Smooth muscle cell (in vitro differentiated cells): ENCODE results near the gene EIF3J. TPM values are rescaled to one million over a fixed set of nuclear protein-coding genes. Genes with fewer than 3 reads are reported as not detected.

ENCODE experiments used
- DNase-seq: peaks from one replicate; lab custom pipeline; 2025; ENCODE audit not compliant: unreplicated experiment; lab: John Stamatoyannopoulos, UW
- H2AFZ ChIP-seq: fragments of 200-600 bp; sonication (generic); 2 replicates; pipeline ENCODE4 v1.6.0; 2016; ENCODE audit warnings: antibody characterized with exemption, low read depth, mild to moderate bottlenecking
- H3F3A ChIP-seq: fragments of 200-600 bp; sonication (generic); 2 replicates; pipeline ENCODE4 v1.6.0; 2017; ENCODE audit warnings: antibody characterized with exemption, low read depth
- H3K27ac ChIP-seq: fragments of 200-600 bp; sonication (generic); 2 replicates; pipeline ENCODE4 v1.5.1; 2016; ENCODE audit warnings: low read depth, mild to moderate bottlenecking
- H3K27me3 ChIP-seq: fragments of 200-600 bp; sonication (generic); 2 replicates; pipeline ENCODE4 v1.6.1; 2016; ENCODE audit warnings: low read depth, mild to moderate bottlenecking
- H3K36me3 ChIP-seq: fragments of 200-600 bp; sonication (generic); 2 replicates; pipeline ENCODE4 v1.5.1; 2016; ENCODE audit warnings: low read depth
- H3K4me1 ChIP-seq: fragments of 200-600 bp; sonication (generic); 2 replicates; pipeline ENCODE4 v1.5.1; 2016; ENCODE audit warnings: low read depth
- H3K4me2 ChIP-seq: fragments of 200-600 bp; sonication (generic); 2 replicates; pipeline ENCODE4 v1.6.0; 2016; ENCODE audit warnings: mild to moderate bottlenecking
- H3K4me3 ChIP-seq: fragments of 200-600 bp; sonication (generic); 2 replicates; pipeline ENCODE4 v1.5.1; 2016; ENCODE audit warnings: mild to moderate bottlenecking
- H3K79me2 ChIP-seq: fragments of 200-600 bp; sonication (generic); 2 replicates; pipeline ENCODE4 v1.6.0; 2016; ENCODE audit warnings: low read depth, mild to moderate bottlenecking
- H3K9ac ChIP-seq: fragments of 200-600 bp; sonication (generic); 2 replicates; pipeline ENCODE4 v1.6.0; 2016; ENCODE audit warnings: low read depth
- H3K9me3 ChIP-seq: fragments of 200-600 bp; sonication (generic); replicated peaks from 2 replicates; pipeline ENCODE4 v1.5.1; 2016; ENCODE audit warnings: low read depth
- H4K20me1 ChIP-seq: fragments of 200-600 bp; sonication (generic); 2 replicates; pipeline ENCODE4 v1.6.0; 2016; ENCODE audit warnings: low read depth
- WGBS: methylation state at CpG from one replicate; pipeline ENCODE4 v1.1.7; 2016; ENCODE audit warnings: low lambda C conversion rate; 5-methylcytosine and 5-hydroxymethylcytosine counted together
- polyA plus RNA-seq: library from polyadenylated mRNA; unstranded; fragments of >200 nt; fragmentation: Nextera tagmentation; extraction: Ambion mirVana; gene quantifications from 2 replicates; pipeline ENCODE4 v1.2.1, GENCODE V29; 2016
- total RNA-seq: library from RNA; depleted of rRNA; stranded (reverse); fragments of >200 nt; gene quantifications from 2 replicates; pipeline ENCODE4 v1.2.3, GENCODE V29; 2014
- TF ChIP-seq, protein P1 (sequence below): fragments of 200-600 bp; sonication (generic); IDR thresholded peaks from 2 replicates; pipeline ENCODE4 v1.5.1; 2017; ENCODE audit warnings: borderline replicate concordance, mild to moderate bottlenecking, antibody characterized with exemption; ENCODE audit not compliant: insufficient read depth, poor library complexity, severe bottlenecking

Gene EIF3J
- total and polyA plus RNA-seq, 2 experiments from 2014 or later = 28.7 to 62.3 TPM

DNA sequence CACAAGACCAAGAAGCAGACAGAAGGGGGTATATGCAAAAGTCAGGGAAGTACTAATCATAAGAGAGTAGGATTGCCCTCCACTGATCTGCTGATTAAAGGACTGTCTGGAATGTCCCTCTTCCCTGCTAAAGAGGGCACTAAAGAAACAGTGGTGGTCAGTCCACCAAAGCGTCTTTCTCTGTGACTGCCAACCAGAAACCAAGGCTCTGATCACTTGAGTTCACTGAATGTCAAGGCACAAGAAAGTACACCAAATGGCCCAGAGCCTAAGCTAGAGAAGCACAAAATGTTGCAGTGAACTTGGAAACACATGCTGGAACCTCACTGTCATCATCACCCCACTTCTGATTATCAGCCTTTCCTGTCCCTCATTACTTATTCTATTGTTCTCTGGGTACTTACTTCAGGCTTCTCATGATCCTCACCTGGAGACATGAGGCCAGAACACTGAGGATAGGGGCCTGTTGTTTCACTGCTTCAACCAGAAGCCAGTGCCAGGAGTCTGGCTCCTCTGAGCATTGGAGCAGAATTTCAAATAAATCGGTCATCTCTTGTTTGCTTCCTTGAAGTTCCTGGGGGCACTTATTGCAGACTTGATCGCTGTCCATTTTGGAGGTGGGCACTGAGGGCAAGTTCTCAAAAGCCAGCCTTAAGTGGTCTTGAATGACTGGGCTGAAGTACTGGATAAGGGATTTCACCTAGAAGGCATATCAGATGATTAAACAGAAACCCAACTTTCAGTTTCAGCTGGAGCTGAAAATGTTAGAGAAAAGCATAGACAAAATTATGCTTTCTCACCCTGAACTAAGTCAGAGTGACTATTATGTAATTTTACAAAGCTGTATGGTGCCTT lies 58.9 kb downstream of the EIF3J start:
- Histone ChIP-seq H3K79me2 (no peaks in the 10 kb centered on the region), H4K20me1 (no peaks in the 10 kb centered on the region), H3K36me3 (peaks cover 28% of the 10 kb centered on the region), H3K9me3 (no peaks in the 10 kb centered on the region), H2AFZ (no peak overlapping the region), H3K27me3 (no peaks in the 10 kb centered on the region), H3F3A (no peaks in the 10 kb centered on the region), H3K9ac (no peak overlapping the region), H3K4me3 (no peak overlapping the region), H3K4me1 (no peaks in the 10 kb centered on the region), H3K4me2 (no peak overlapping the region), H3K27ac (no peak overlapping the region)
- 100% methylated on average over 3 of the region's 3 CpGs for WGBS
- no peak for DNase-seq
- TF ChIP-seq, protein P1, sequence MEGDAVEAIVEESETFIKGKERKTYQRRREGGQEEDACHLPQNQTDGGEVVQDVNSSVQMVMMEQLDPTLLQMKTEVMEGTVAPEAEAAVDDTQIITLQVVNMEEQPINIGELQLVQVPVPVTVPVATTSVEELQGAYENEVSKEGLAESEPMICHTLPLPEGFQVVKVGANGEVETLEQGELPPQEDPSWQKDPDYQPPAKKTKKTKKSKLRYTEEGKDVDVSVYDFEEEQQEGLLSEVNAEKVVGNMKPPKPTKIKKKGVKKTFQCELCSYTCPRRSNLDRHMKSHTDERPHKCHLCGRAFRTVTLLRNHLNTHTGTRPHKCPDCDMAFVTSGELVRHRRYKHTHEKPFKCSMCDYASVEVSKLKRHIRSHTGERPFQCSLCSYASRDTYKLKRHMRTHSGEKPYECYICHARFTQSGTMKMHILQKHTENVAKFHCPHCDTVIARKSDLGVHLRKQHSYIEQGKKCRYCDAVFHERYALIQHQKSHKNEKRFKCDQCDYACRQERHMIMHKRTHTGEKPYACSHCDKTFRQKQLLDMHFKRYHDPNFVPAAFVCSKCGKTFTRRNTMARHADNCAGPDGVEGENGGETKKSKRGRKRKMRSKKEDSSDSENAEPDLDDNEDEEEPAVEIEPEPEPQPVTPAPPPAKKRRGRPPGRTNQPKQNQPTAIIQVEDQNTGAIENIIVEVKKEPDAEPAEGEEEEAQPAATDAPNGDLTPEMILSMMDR = no peak

DNA sequence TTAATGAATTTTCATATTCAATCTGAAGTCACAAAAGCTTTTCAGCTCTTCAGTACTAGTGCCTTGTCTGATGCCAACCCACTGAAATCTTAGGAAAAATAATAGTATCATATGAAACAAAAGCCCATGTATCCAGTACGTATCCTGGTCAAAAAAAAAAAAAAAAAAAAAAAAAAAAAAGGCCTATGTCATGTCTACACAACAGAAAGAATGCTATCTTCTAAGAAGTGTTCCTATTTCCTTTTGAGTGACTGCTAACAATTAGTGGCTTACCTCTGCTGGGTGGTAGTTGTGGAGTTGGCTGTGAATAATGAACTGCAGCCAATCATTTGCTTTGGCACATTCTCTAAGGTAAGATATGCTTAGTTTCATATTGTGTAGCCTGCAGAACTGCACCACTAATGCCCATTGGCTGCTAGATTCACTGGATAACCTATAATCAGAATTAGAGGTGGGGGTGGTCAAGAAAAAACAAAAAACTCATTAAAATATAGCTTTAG lies 59.6 kb downstream of the EIF3J start:
- Histone ChIP-seq H3K79me2 (no peaks in the 10 kb centered on the region), H3K36me3 (peaks cover 24% of the 10 kb centered on the region), H3K4me1 (no peaks in the 10 kb centered on the region), H3K9ac (no peak overlapping the region), H2AFZ (no peak overlapping the region), H3K4me3 (no peak overlapping the region), H3K27ac (no peak overlapping the region), H3K9me3 (no peaks in the 10 kb centered on the region), H3F3A (no peaks in the 10 kb centered on the region), H3K27me3 (no peaks in the 10 kb centered on the region), H4K20me1 (no peaks in the 10 kb centered on the region), H3K4me2 (no peak overlapping the region)
- TF ChIP-seq, protein P1 = no peak
- 92% methylated on average over 1 of the region's 1 CpG for WGBS
- DNase-seq = no peak

DNA sequence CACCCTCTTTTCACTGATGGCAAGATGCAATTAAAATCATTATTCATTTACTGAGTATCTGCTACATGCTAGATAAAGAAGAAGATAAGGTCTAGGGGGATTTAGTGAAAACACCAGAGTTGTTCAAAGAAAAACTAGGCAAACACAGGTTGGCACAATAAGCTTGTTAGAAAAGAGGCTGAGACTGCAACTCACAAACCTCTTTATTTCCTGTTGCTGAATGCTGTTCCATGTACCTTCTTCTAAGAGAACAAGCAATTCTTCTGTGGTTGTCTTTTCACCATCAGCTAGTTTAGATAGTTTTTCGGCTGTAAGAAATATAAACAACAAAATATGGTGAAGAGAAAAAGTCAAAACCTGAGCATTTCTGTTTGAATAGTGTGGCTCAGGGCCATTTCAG lies 61.1 kb downstream of the EIF3J start:
- no peaks in the 10 kb centered on the region for H3K27me3 ChIP-seq
- WGBS = 91% methylated on average over 1 of the region's 1 CpG
- no peak overlapping the region for H3K4me3 ChIP-seq
- H3K9ac ChIP-seq = no peak overlapping the region
- no peaks in the 10 kb centered on the region for H3K4me1 ChIP-seq
- H3K27ac ChIP-seq = no peak overlapping the region
- H3K9me3 ChIP-seq = no peaks in the 10 kb centered on the region
- no peaks in the 10 kb centered on the region for H3F3A ChIP-seq
- no peaks in the 10 kb centered on the region for H4K20me1 ChIP-seq
- H2AFZ ChIP-seq = no peak overlapping the region
- H3K79me2 ChIP-seq = no peaks in the 10 kb centered on the region
- TF ChIP-seq, protein P1 = no peak
- H3K4me2 ChIP-seq = no peak overlapping the region
- DNase-seq = no peak
- H3K36me3 ChIP-seq = peaks cover 17% of the 10 kb centered on the region

DNA sequence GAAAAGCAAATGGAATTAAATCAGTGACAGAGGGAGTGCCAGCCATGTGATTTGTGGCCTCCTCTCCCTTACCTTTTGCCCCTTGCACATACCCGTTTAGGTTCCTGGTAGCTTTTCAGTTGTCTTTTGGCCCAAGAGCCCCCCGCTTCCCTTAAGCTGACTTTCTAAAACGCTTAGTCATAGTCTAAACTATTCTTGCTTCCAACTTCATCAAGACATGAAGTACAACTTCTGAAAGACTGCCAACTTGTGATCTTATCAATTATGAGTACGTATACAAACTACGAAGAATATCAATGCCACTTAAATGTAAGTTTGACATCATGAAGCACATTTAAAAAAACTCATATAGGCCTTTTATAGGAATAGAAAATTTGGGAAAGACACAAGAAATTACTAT lies 61.9 kb downstream of the EIF3J start:
- no peaks in the 10 kb centered on the region for H4K20me1 ChIP-seq
- H3K9me3 ChIP-seq = no peaks in the 10 kb centered on the region
- H3K4me2 ChIP-seq = no peak overlapping the region
- H3K4me1 ChIP-seq = no peaks in the 10 kb centered on the region
- H3K79me2 ChIP-seq = no peaks in the 10 kb centered on the region
- no peak overlapping the region for H3K27ac ChIP-seq
- DNase-seq = no peak
- no peak overlapping the region for H3K9ac ChIP-seq
- H3K27me3 ChIP-seq = no peaks in the 10 kb centered on the region
- TF ChIP-seq, protein P1 = no peak
- no peaks in the 10 kb centered on the region for H3F3A ChIP-seq
- H2AFZ ChIP-seq = no peak overlapping the region
- WGBS = 88% methylated on average over 5 of the region's 5 CpGs
- peaks cover 21% of the 10 kb centered on the region for H3K36me3 ChIP-seq
- no peak overlapping the region for H3K4me3 ChIP-seq
